Uterus (tissue), 4 donors: ENCODE results near the gene IL1F10. TPM values are rescaled to one million over a fixed set of nuclear protein-coding genes. Genes with fewer than 3 reads are reported as not detected.

Experiments used
- DNase-seq, 2 donors: peaks; one replicate each; pipeline ENCODE4 v3.0.0-alpha.2; 2019 to 2020
- H3K27ac ChIP-seq, 2 donors: fragments of 200-600 bp; sonication (generic); 1 replicate in 1 of 2; 2 replicates in 1 of 2; pipeline ENCODE4 v1.5.1; 2016 to 2018
- H3K27me3 ChIP-seq, 2 donors: fragments of 200-600 bp; sonication (generic); one replicate each; pipeline ENCODE4 v1.5.1; 2018 to 2019; ENCODE audit warnings: control low read depth in 1 of 2
- H3K36me3 ChIP-seq, 2 donors: fragments of 200-600 bp; sonication (generic); one replicate each; pipeline ENCODE4 v1.5.1; 2019; ENCODE audit warnings: control low read depth in 1 of 2
- H3K4me1 ChIP-seq, 2 donors: fragments of 200-600 bp; sonication (generic); one replicate each; pipeline ENCODE4 v1.5.1; 2018 to 2019; ENCODE audit warnings: control low read depth in 1 of 2
- H3K4me3 ChIP-seq, 2 donors: fragments of 200-600 bp; sonication (generic); 1 replicate in 1 of 2; 2 replicates in 1 of 2; pipeline ENCODE4 v1.5.1; 2018 to 2019; ENCODE audit warnings: mild to moderate bottlenecking in 1 of 2
- H3K9me3 ChIP-seq, 2 donors: fragments of 200-600 bp; sonication (generic); one replicate each; pipeline ENCODE4 v1.5.1; 2019; ENCODE audit warnings: control low read depth in 1 of 2
- POLR2A ChIP-seq, 2 donors: fragments of 450-650 bp; IDR thresholded peaks; one replicate each; pipeline ENCODE4 v1.6.1; 2016; ENCODE audit warnings: antibody characterized with exemption in 2 of 2, mild to moderate bottlenecking in 1 of 2, moderate library complexity in 1 of 2
- intact Hi-C: fragments of 100-400 bp; cut with DNase I; formaldehyde crosslinking; loops from one replicate; pipeline ENCODE4 v1.15.1; 2023; ENCODE audit warnings: low total_unique reads
- total RNA-seq, 4 donors: library from RNA; depleted of rRNA in 3 of 4; stranded (reverse); fragments of >200 nt in 3 of 4; gene quantifications; one replicate each; pipeline versions ENCODE4 v1.1.0 to v1.2.4, GENCODE V29; 2014 to 2023
- TF ChIP-seq, protein P1 (sequence below), 4 experiments: fragments of 200-600 bp in 2 of 4; fragments of 450-650 bp in 2 of 4; sonication (generic) in 2 of 4; IDR thresholded peaks; one replicate each; pipeline ENCODE4 v1.5.1; 2016 to 2019; ENCODE audit warnings: antibody characterized with exemption in 4 of 4, mild to moderate bottlenecking in 2 of 4, moderate library complexity in 1 of 4
- donor health status: DM: yes; HTN: yes; CAD: no.

IL1F10 gene
- total RNA-seq, 4 donors from 2014 or later, result not detected

DNA sequence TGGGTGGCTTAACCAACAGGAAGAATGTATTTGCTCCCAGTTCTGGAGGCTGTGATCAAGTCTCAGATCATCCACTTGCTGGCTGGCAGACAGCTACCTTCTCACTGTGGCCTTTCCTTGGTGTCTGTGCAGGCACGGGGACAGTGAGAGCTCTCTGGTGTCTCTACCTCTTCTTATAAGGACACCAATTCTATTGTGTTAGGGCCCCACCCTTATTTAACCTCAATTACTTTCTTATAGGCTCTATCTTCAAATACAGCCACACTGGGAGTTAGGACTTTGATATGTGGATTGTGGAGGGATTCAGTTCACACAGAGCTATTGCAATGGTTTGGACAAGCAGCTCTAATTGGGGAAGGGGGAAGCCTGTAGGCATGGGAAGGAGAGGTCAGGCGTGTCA lies 34.4 kb downstream of the IL1F10 start:
- TF ChIP-seq, protein P1, sequence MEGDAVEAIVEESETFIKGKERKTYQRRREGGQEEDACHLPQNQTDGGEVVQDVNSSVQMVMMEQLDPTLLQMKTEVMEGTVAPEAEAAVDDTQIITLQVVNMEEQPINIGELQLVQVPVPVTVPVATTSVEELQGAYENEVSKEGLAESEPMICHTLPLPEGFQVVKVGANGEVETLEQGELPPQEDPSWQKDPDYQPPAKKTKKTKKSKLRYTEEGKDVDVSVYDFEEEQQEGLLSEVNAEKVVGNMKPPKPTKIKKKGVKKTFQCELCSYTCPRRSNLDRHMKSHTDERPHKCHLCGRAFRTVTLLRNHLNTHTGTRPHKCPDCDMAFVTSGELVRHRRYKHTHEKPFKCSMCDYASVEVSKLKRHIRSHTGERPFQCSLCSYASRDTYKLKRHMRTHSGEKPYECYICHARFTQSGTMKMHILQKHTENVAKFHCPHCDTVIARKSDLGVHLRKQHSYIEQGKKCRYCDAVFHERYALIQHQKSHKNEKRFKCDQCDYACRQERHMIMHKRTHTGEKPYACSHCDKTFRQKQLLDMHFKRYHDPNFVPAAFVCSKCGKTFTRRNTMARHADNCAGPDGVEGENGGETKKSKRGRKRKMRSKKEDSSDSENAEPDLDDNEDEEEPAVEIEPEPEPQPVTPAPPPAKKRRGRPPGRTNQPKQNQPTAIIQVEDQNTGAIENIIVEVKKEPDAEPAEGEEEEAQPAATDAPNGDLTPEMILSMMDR (IDR thresholded peaks at IDR 0.05), result no peak
- no peak for TF ChIP-seq POLR2A (IDR thresholded peaks at IDR 0.05)
- no peak for DNase-seq
- H3K4me3 ChIP-seq, result no peak overlapping the region
- no peaks in the 10 kb centered on the region for H3K27me3 ChIP-seq
- H3K9me3 ChIP-seq, result no peaks in the 10 kb centered on the region
- no peak overlapping the region for H3K27ac ChIP-seq
- intact Hi-C loops, result no loop called here
- no peaks in the 10 kb centered on the region for H3K4me1 ChIP-seq
- H3K36me3 ChIP-seq, result no peaks in the 10 kb centered on the region

DNA sequence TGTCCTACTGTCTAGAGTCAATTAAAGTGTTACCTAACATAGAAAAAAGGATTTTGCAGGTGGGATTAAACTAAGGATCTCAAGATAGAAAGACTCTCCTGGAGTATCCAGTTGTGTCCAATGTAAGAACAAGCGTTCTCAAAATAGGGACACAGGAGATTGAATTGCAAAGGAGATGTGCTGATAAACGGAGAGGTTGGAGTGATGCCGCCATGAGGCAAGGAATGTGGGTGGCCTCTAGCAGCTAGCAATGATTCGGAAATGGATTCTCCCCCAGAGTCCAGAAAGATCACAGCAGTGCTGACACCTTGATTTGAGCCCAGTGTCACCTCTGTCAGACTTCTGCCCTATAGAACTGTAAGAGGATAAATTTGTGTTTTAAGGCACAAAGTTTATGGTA lies 35.5 kb downstream of the IL1F10 start:
- no peaks in the 10 kb centered on the region for H3K9me3 ChIP-seq
- H3K4me1 ChIP-seq, result no peaks in the 10 kb centered on the region
- H3K36me3 ChIP-seq, result no peaks in the 10 kb centered on the region
- no peak for DNase-seq
- no peak for TF ChIP-seq POLR2A (IDR thresholded peaks at IDR 0.05)
- TF ChIP-seq, protein P1 (IDR thresholded peaks at IDR 0.05), result no peak
- H3K27ac ChIP-seq, result no peak overlapping the region
- no peaks in the 10 kb centered on the region for H3K27me3 ChIP-seq
- intact Hi-C loops, result no loop called here
- H3K4me3 ChIP-seq, result no peak overlapping the region

DNA sequence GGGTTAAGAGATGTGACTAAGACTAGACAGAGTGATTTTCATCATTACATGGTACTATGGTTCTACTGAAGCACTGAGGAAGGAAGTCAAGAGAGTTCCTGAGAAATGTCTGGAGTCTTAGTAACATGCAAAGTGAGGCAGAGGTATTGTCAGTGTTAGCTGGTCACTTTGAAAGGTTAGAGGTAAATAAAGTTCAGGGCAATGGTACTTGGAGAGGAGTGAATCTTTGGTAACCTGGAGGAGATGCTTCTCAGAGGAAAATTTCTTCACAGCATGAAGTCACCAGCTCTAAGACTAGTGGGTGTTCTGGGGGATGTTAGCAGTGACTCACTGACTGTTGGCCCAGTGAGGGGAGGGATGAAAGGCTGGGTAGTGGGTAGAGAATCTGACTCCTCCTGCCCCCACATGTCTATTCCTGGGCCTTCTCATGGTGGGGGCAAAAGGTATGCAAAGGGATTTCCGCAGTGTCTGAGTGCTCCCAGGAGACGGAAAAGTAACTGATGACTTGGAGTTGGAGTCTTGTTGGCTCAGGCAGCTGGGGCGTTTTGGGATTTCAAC lies 36.4 kb downstream of the IL1F10 start:
- Histone ChIP-seq H3K9me3 (no peaks in the 10 kb centered on the region), H3K4me1 (no peaks in the 10 kb centered on the region), H3K27me3 (no peaks in the 10 kb centered on the region), H3K36me3 (no peaks in the 10 kb centered on the region), H3K4me3 (no peak overlapping the region), H3K27ac (no peak overlapping the region)
- intact Hi-C loops, result no loop called here
- TF ChIP-seq, protein P1 (IDR thresholded peaks at IDR 0.05), result no peak
- TF ChIP-seq POLR2A (IDR thresholded peaks at IDR 0.05), result no peak
- DNase-seq, result no peak

DNA sequence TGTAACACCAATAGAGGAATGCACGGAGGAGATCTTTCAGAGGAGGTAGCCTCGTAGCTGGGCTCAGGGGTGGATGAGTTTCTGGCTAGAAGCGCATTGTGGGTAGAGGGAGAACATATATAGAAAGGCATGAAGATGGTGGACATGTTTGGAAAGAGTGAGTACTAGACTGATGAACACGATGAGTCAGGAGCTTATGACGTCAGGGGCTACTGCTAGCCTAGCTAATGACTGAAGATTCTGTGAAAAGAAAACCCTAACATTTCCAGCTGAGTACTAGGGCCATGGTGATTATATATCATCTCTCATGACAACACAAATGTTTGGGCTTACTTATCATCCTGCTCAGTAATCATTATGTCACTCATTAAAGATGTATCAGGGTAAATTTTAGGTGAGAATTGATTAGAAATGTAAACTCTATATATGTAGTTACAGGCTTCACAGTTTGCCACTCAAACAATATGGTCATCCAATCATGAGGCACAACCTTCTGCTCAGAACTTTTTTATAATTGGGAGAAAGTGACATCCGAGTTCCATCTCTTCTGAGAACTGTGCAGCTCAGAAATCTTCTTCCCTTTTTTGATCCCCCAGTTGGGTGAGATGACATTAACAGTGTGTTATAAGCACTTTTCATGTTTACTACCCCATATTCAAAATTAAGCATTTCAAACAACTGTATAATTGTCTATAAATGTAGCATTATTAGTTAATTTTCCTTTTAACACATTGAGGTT lies 37.4 kb downstream of the IL1F10 start:
- no peak overlapping the region for H3K4me3 ChIP-seq
- TF ChIP-seq POLR2A (IDR thresholded peaks at IDR 0.05), result no peak
- TF ChIP-seq, protein P1 (IDR thresholded peaks at IDR 0.05), result no peak
- no peaks in the 10 kb centered on the region for H3K36me3 ChIP-seq
- H3K27me3 ChIP-seq, result no peaks in the 10 kb centered on the region
- H3K4me1 ChIP-seq, result no peaks in the 10 kb centered on the region
- H3K9me3 ChIP-seq, result no peaks in the 10 kb centered on the region
- DNase-seq, result no peak
- H3K27ac ChIP-seq, result no peak overlapping the region
- intact Hi-C loops, result no loop called here

DNA sequence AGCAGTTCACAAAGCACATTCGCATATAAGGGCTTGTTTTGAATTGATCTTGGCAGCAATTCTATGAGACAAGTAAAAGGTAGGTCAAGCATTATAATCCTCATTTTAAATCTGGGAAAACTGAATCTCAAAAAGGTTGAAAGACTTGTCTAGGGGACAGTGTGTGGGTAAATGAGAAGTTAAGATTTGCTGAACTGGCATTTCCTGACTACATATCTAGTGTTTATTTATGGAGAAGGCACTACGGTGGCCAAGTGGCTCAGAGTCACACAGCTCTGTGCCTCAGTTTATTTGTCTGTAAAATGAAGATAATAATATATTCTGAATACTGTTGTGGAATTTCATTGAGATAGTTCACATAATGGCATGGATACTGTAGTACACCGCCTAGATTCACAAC lies 43.4 kb downstream of the IL1F10 start:
- Histone ChIP-seq H3K27ac (no peak overlapping the region), H3K27me3 (no peaks in the 10 kb centered on the region), H3K9me3 (no peaks in the 10 kb centered on the region), H3K4me3 (no peak overlapping the region), H3K36me3 (no peaks in the 10 kb centered on the region), H3K4me1 (no peaks in the 10 kb centered on the region)
- DNase-seq, result no peak
- intact Hi-C loops, result no loop called here
- no peak for TF ChIP-seq POLR2A (IDR thresholded peaks at IDR 0.05)
- TF ChIP-seq, protein P1 (IDR thresholded peaks at IDR 0.05), result no peak
